DMS153 treated with DMSO at 0.1 percent for 48 hours (cell line): Measurements from ENCODE around the gene FGF14.
A peak's percentile ranks its signal among the peaks of the same experiment; 100 is the strongest.

Experiments used
- DNase-seq: peaks from one replicate; lab custom pipeline; 2025; ENCODE audit not compliant: unreplicated experiment; lab: John Stamatoyannopoulos, UW

The FGF14 gene

GRCh38 chr13:102401766-102402165, at the start of gene FGF14:
Gene FGF14, minus strand, starts transcription at chr13:102402048.
- no peak for DNase-seq

GRCh38 chr13:102443249-102443648, 41.4 kb upstream of the FGF14 start:
- no peak for DNase-seq

GRCh38 chr13:102441085-102441484, 39.2 kb upstream of the FGF14 start:
- DNase-seq: no peak

GRCh38 chr13:102440259-102440936, 38.5 kb upstream of the FGF14 start:
- no peak for DNase-seq

- no peak for DNase-seq
These were observed 20.8 kb upstream of the FGF14 start for GRCh38 chr13:102422690-102423089.

GRCh38 chr13:102405499-102406100, 3.8 kb upstream of the FGF14 start:
- no peak for DNase-seq

GRCh38 chr13:102402290-102402689, 442 bp upstream of the FGF14 start:
- no peak for DNase-seq

GRCh38 chr13:102401265-102401664, 583 bp downstream of the FGF14 start:
- no peak for DNase-seq

- DNase-seq: no peak
These were observed 1.1 kb downstream of the FGF14 start for GRCh38 chr13:102400675-102401145.

GRCh38 chr13:102399791-102400674, 1.8 kb downstream of the FGF14 start:
- DNase-seq: no peak

GRCh38 chr13:102395939-102396338, 5.9 kb downstream of the FGF14 start:
- no peak for DNase-seq

- peak; percentile 26 for DNase-seq
These were observed 6.7 kb downstream of the FGF14 start for GRCh38 chr13:102395174-102395573.

- peak; percentile 81 for DNase-seq
These were observed 7.4 kb downstream of the FGF14 start for GRCh38 chr13:102394158-102395053.

- no peak for DNase-seq
These were observed 9.2 kb downstream of the FGF14 start for GRCh38 chr13:102392481-102393209.

- no peak for DNase-seq
These were observed 15.4 kb downstream of the FGF14 start for GRCh38 chr13:102386461-102386860.

GRCh38 chr13:102380012-102380411, 21.8 kb downstream of the FGF14 start:
- no peak for DNase-seq

GRCh38 chr13:102376318-102376717, 25.5 kb downstream of the FGF14 start:
- DNase-seq: no peak

- DNase-seq: no peak
These were observed 27.1 kb downstream of the FGF14 start for GRCh38 chr13:102374726-102375125.

- no peak for DNase-seq
These were observed 27.6 kb downstream of the FGF14 start for GRCh38 chr13:102374233-102374632.

GRCh38 chr13:102373221-102373620, 28.6 kb downstream of the FGF14 start:
- no peak for DNase-seq
